Body of pancreas (tissue), 4 donors: Measurements from ENCODE around the gene HNF1A.

Source experiments
- POLR2A ChIP-seq, 3 donors: fragments of 450-650 bp; IDR thresholded peaks; one replicate each; pipeline ENCODE4 v1.6.1; 2016; ENCODE audit warnings: antibody characterized with exemption in 3 of 3, mild to moderate bottlenecking in 2 of 3
- TF ChIP-seq, protein P1 (sequence below), 7 experiments: fragments of 450-650 bp in 4 of 7; fragments of 200-600 bp in 3 of 7; sonication (generic) in 3 of 7; IDR thresholded peaks; one replicate each; pipeline ENCODE4 v1.5.1; 2016 to 2019; ENCODE audit warnings: antibody characterized with exemption in 7 of 7

DNA sequence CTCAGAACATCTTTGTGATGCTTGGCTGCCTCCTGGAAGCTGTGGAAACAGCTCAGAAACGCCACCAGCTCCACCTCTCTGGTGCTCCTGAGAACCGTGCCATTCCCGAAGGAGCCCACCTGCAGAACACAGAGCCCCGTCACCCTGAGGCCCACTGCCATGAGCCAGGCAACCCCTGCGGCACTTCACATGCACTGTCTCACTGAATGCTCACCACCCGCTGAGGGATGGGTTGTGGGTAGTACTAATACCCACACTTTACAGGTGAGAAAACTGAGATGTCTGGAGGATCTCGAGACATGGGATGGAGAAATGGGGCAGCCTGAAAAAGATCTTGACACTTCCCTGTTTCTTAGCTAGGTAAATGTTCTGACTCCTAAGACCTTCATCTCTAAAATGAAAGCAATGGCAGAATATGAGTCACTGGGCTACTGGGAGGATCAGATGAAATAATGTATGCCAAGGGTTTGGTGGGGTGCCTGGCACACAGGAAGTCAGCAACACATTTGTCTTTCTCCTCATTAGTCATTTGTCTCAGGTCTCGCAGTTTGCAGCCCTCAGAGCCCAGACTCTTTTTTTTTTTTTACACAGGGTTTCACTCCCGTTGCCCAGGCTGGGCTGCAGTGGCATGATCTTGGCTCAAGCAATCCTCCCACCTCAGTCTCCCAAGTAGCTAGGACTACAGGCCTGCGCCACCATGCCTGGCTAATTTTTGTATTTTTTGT is 55.4 kb downstream of the HNF1A start:
- TF ChIP-seq, protein P1, sequence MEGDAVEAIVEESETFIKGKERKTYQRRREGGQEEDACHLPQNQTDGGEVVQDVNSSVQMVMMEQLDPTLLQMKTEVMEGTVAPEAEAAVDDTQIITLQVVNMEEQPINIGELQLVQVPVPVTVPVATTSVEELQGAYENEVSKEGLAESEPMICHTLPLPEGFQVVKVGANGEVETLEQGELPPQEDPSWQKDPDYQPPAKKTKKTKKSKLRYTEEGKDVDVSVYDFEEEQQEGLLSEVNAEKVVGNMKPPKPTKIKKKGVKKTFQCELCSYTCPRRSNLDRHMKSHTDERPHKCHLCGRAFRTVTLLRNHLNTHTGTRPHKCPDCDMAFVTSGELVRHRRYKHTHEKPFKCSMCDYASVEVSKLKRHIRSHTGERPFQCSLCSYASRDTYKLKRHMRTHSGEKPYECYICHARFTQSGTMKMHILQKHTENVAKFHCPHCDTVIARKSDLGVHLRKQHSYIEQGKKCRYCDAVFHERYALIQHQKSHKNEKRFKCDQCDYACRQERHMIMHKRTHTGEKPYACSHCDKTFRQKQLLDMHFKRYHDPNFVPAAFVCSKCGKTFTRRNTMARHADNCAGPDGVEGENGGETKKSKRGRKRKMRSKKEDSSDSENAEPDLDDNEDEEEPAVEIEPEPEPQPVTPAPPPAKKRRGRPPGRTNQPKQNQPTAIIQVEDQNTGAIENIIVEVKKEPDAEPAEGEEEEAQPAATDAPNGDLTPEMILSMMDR (IDR thresholded peaks at IDR 0.05) = no peak
- TF ChIP-seq POLR2A (IDR thresholded peaks at IDR 0.05) = no peak
